GM12878 (cell line): ENCODE data around the gene SLC9C1. TPM values are rescaled to one million over a fixed set of nuclear protein-coding genes. Genes with fewer than 3 reads are reported as not detected.

Experiments
- ATAC-seq: fragments of 200-7000 bp; cut with Tn5 transposase; 3 replicates; pipeline ENCODE4 v1.9.1; 2020; ENCODE audit warnings: mild to moderate bottlenecking, moderate library complexity
- BruUV-seq: library from RNA; stranded (reverse); fragments of 400-500 nt; replicated peaks from 2 replicates; lab custom pipeline; 2021; lab: Mats Ljungman, UMichigan
- CTCF ChIA-PET: fragments of 300-600 bp; sonication (Branson Sonifier 250); formaldehyde crosslinking; extraction: SDS; loops from one replicate; lab custom pipeline; 2021; ENCODE audit warnings: inconsistent platforms; lab: Yijun Ruan, JAX
- POLR2A ChIA-PET: fragments of 350-600 bp; formaldehyde crosslinking; extraction: SDS; loops from one replicate; lab custom pipeline; 2021; ENCODE audit warnings: inconsistent platforms; lab: Charles Lee
- RAD21 ChIA-PET: fragments of 300-600 bp; sonication (Branson Sonifier 250); formaldehyde crosslinking; loops from one replicate; lab custom pipeline; 2023; ENCODE audit warnings: antibody characterized with exemption; ENCODE audit not compliant: unreplicated experiment; lab: Charles Lee
- SMC1A ChIA-PET: fragments of 300-600 bp; sonication (Branson Sonifier 250); formaldehyde crosslinking; loops from one replicate; lab custom pipeline; 2023; ENCODE audit not compliant: unreplicated experiment, uncharacterized antibody; lab: Charles Lee
- DNase-seq: peaks from one replicate; pipeline ENCODE4 v3.0.0-alpha.2; 2011; ENCODE audit warnings: low read depth, low spot score
- FAIRE-seq: peaks from 3 replicates; lab custom pipeline; 2011; peaks lifted over from hg19 to GRCh38; lab: Jason Lieb, UNC
- H2AFZ ChIP-seq: 2 replicates; pipeline ENCODE4 v1.6.0; 2011; ENCODE audit warnings: low read depth, low read length, control low read depth; ENCODE audit not compliant: control insufficient read depth
- H3K27ac ChIP-seq: 2 replicates; pipeline ENCODE4 v1.5.1; 2011; ENCODE audit warnings: control low read depth; ENCODE audit not compliant: control insufficient read depth, insufficient read depth
- H3K27me3 ChIP-seq, 2 experiments: replicated peaks in 1 of 2; 2 replicates each; pipeline versions ENCODE4 v1.6.0 to v1.6.1; 2011; ENCODE audit warnings: low read length in 1 of 2; ENCODE audit not compliant: control insufficient read depth in 2 of 2, insufficient read depth in 2 of 2
- H3K36me3 ChIP-seq, 2 experiments: 2 replicates each; pipeline ENCODE4 v1.5.1; 2011; ENCODE audit warnings: low read length in 1 of 2; ENCODE audit not compliant: control insufficient read depth in 2 of 2, insufficient read depth in 2 of 2
- H3K4me1 ChIP-seq: 2 replicates; pipeline ENCODE4 v1.6.1; 2011; ENCODE audit warnings: mild to moderate bottlenecking, low read length, moderate library complexity, mixed read lengths; ENCODE audit not compliant: control insufficient read depth, insufficient read depth
- H3K4me2 ChIP-seq: 2 replicates; pipeline ENCODE4 v1.6.0; 2011; ENCODE audit warnings: control low read depth; ENCODE audit not compliant: control insufficient read depth, insufficient read depth
- H3K4me3 ChIP-seq: fragments of 200-600 bp; sonication (generic); 2 replicates; pipeline ENCODE4 v1.5.1; 2016
- H3K79me2 ChIP-seq: 2 replicates; pipeline ENCODE4 v1.6.0; 2011; ENCODE audit warnings: low read length; ENCODE audit not compliant: control insufficient read depth, insufficient read depth
- H3K9ac ChIP-seq: 2 replicates; pipeline ENCODE4 v1.8.0; 2011; ENCODE audit warnings: low read length, control low read depth, mixed read lengths; ENCODE audit not compliant: control insufficient read depth, insufficient read depth
- H3K9me3 ChIP-seq: replicated peaks from 3 replicates; pipeline ENCODE4 v1.5.1; 2011; ENCODE audit warnings: mild to moderate bottlenecking, low read length; ENCODE audit not compliant: control insufficient read depth, insufficient read depth
- H4K20me1 ChIP-seq: 2 replicates; pipeline ENCODE4 v1.6.0; 2011; ENCODE audit not compliant: control insufficient read depth, insufficient read depth
- BCL11A ChIP-seq: IDR thresholded peaks from 2 replicates; pipeline ENCODE4 v1.6.1; 2011; ENCODE audit warnings: low read depth, low read length
- CBFB ChIP-seq: IDR thresholded peaks from 2 replicates; pipeline ENCODE4 v1.6.1; 2016; ENCODE audit warnings: antibody characterized with exemption, low read depth
- CHD2 ChIP-seq: IDR thresholded peaks from 2 replicates; pipeline ENCODE4 v1.6.1; 2011; ENCODE audit warnings: low read depth, low read length, improper control_type of control experiment, borderline replicate concordance
- EP300 ChIP-seq, 2 experiments: fragments of 150-350 bp in 1 of 2; IDR thresholded peaks; 2 replicates each; pipeline ENCODE4 v1.6.1; 2011 to 2012; ENCODE audit warnings: low read depth in 2 of 2, low read length in 2 of 2, borderline replicate concordance in 1 of 2, improper control_type of control experiment in 1 of 2, inconsistent platforms in 1 of 2; ENCODE audit not compliant: control insufficient read depth in 1 of 2
- HCFC1 ChIP-seq: fragments of 150-350 bp; IDR thresholded peaks from 2 replicates; pipeline ENCODE4 v1.6.1; 2014; ENCODE audit warnings: low read length
- HDGF ChIP-seq: fragments of 450-650 bp; IDR thresholded peaks from 2 replicates; pipeline ENCODE4 v1.6.1; 2016; ENCODE audit warnings: antibody characterized with exemption
- MYC ChIP-seq: IDR thresholded peaks from 2 replicates; pipeline ENCODE4 v1.6.1; 2011; ENCODE audit warnings: mild to moderate bottlenecking, low read length, moderate library complexity, inconsistent platforms; ENCODE audit not compliant: insufficient read depth, insufficient replicate concordance, insufficient read length, severe bottlenecking
- POLR2AphosphoS2 ChIP-seq: IDR thresholded peaks from 2 replicates; pipeline ENCODE4 v1.6.1; 2011; ENCODE audit warnings: low read depth, mild to moderate bottlenecking, low read length, improper control_type of control experiment, moderate library complexity
- POU2F2 ChIP-seq: IDR thresholded peaks from 3 replicates; pipeline ENCODE4 v1.6.1; 2011; ENCODE audit warnings: low read depth, mild to moderate bottlenecking, low read length, borderline replicate concordance
- RB1 ChIP-seq: fragments of 450-650 bp; formaldehyde crosslinking; IDR thresholded peaks from 2 replicates; pipeline ENCODE4 v1.6.1; 2017; ENCODE audit warnings: mild to moderate bottlenecking, borderline replicate concordance
- TCF12 ChIP-seq: IDR thresholded peaks from 2 replicates; pipeline ENCODE4 v1.6.1; 2011; ENCODE audit warnings: low read depth, mild to moderate bottlenecking, low read length
- ZBED1 ChIP-seq: IDR thresholded peaks from 2 replicates; pipeline ENCODE4 v1.6.1; 2016; ENCODE audit warnings: borderline replicate concordance
- ZNF622 ChIP-seq: fragments of 450-650 bp; IDR thresholded peaks from 2 replicates; pipeline ENCODE4 v1.6.1; 2017; ENCODE audit warnings: mild to moderate bottlenecking, inconsistent platforms
- WGBS: methylation state at CpG from one replicate; pipeline ENCODE4 v1.1.6; 2016; ENCODE audit warnings: low lambda C conversion rate; ENCODE audit not compliant: insufficient replicate concordance, insufficient coverage; ENCODE audit errors: missing lambda C conversion rate; 5-methylcytosine and 5-hydroxymethylcytosine counted together
- in situ Hi-C: fragments of 300-500 bp; cut with MboI; formaldehyde crosslinking; loops from 9 replicates; pipeline ENCODE4 v1.14.3; 2018; ENCODE audit warnings: mixed read lengths
- intact Hi-C: fragments of 100-400 bp; cut with micrococcal nuclease; formaldehyde crosslinking; loops from one replicate; pipeline ENCODE4 v1.14.2; 2022; ENCODE audit not compliant: unreplicated experiment
- polyA plus RNA-seq, 11 experiments: library from polyadenylated mRNA; depleted of rRNA in 4 of 11; unstranded in 6 of 11; stranded (reverse) in 5 of 11; fragments of >200 nt; fragmentation: Nextera tagmentation in 4 of 11; fragmentation: Illumina TruSeq in 1 of 11; extraction: Ambion mirVana in 4 of 11; extraction: Trizol in 1 of 11; gene quantifications; 1 replicate in 1 of 11; 2 replicates in 10 of 11; pipeline versions ENCODE4 v1.2.1 to v1.2.3, GENCODE V29; 2011 to 2016; ENCODE audit warnings: inconsistent platforms in 2 of 11, missing spikeins in 2 of 11, low read depth in 1 of 11
- total RNA-seq, 4 experiments: library from RNA; depleted of rRNA in 3 of 4; stranded (reverse); fragments of >200 nt in 3 of 4; fragmentation: Illumina TruSeq in 1 of 4; extraction: Trizol in 1 of 4; gene quantifications; 2 replicates each; pipeline versions ENCODE4 v1.2.1 to v1.2.3, GENCODE V29; 2013 to 2021
- TF ChIP-seq, protein P1 (sequence below): IDR thresholded peaks from 2 replicates; pipeline ENCODE4 v1.6.1; 2011; ENCODE audit warnings: borderline replicate concordance, low read depth, mild to moderate bottlenecking, moderate library complexity, mixed read lengths, low read length; ENCODE audit not compliant: insufficient read depth; ENCODE audit errors: extremely low read length
- TF ChIP-seq, protein P2 (sequence below): fragments of 450-650 bp; formaldehyde crosslinking; IDR thresholded peaks from 2 replicates; pipeline ENCODE4 v1.4.0; 2022; ENCODE audit warnings: mild to moderate bottlenecking, moderate library complexity
- TF ChIP-seq, protein P3 (sequence below): fragments of 450-650 bp; IDR thresholded peaks from 2 replicates; pipeline ENCODE4 v1.6.1; 2016; ENCODE audit warnings: mild to moderate bottlenecking
- TF ChIP-seq, protein P4 (sequence below): IDR thresholded peaks from 2 replicates; pipeline ENCODE4 v1.6.1; 2012; ENCODE audit warnings: low read depth, low read length, improper control_type of control experiment

Gene SLC9C1
- total and polyA plus RNA-seq, 10 of the 15 experiments (the other 5 are each of a cell fraction or from before 2014, with no cell fraction given) = not detected

DNA sequence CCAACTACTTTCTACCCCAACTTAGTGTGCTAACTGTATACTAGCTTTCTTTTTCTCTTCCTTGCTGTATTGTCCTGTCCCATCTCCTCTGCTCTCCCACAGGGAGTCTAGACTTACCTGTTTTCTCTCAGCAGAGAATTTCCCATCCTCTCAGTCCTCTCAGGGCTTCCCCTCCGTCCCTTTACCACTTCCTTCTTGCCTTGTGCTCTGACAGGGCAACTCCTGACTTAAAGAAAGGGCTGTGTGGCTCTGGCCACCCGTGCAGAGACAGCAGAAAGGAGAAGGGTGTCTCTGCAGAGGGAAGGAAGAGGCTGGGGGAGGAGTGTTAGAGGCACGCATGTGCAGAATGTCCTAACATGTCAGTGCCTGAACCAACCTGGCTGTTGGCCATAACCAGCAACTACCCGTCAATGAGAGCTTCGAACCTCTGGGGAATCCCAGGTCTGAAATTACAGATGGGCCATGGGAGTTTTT lies 161.0 kb downstream of the SLC9C1 start, which contains the start of gene GCSAM:
GCSAM (minus strand) TSS at position 274 of the 474 bp plus-strand sequence; CDS start at position 146, 128 bp downstream.
- Histone ChIP-seq H3K36me3 (peaks cover 0 to 2% of the 10 kb centered on the region in 2 experiments; a peak in 1 of 4 replicates), H3K27ac (peak within 1 kb of the TSS; percentile 99), H3K4me2 (peak within 1 kb of the TSS; percentile 64), H3K4me3 (peak within 1 kb of the TSS; percentile 78), H2AFZ (no peak within 1 kb of the TSS), H4K20me1 (no peaks in the 10 kb centered on the region), H3K9ac (peak within 1 kb of the TSS; percentile 98), H3K27me3 (no peaks in the 10 kb centered on the region), H3K79me2 (peaks cover 72% of the 10 kb centered on the region), H3K9me3 (no peaks in the 10 kb centered on the region), H3K4me1 (peaks cover 57% of the 10 kb centered on the region)
- FAIRE-seq (peak; percentile 66), DNase-seq (peak; percentile 100), ATAC-seq (peak; percentile 73)
- SMC1A ChIA-PET = interaction anchor here (0.6 to 18.5 kb wide), 15 partner anchors 7 to 463 kb away, joined by 3 to 489 read pairs (median 7); partner anchors contain the start of genes BTLA, CD200 and SLC9C1
- POLR2A ChIA-PET = interaction anchor here (0.5 to 12.8 kb wide), 11 partner anchors 9 to 381 kb away, joined by 3 to 345 read pairs (median 6); partner anchors contain the start of gene BTLA
- in situ Hi-C loops = no loop called here
- CTCF ChIA-PET = interaction anchor here (0.5 to 18.1 kb wide), 10 partner anchors 8 to 657 kb away, joined by 3 to 226 read pairs (median 4); partner anchors contain the start of gene SLC9C1
- BruUV-seq = no TSS peak
- RAD21 ChIA-PET = interaction anchor here (0.6 to 17.9 kb wide), 17 partner anchors 8 to 427 kb away, joined by 3 to 457 read pairs (median 4); partner anchors contain the start of gene BTLA
- intact Hi-C loops = loop anchor here (1.0 to 10.0 kb wide), 3 partner anchors 18 to 362 kb away; partner anchors contain the start of gene BTLA
- WGBS = 0% methylated on average over 5 of the region's 5 CpGs
- TF ChIP-seq BCL11A (peak; percentile 67), MYC (no peak), ZNF622 (no peak), CBFB (peak; percentile 78), TCF12 (peak; percentile 87), CHD2 (peak; percentile 82), ZBED1 (peak; percentile 89; the same call in 1 of the 2 replicates), HDGF (peak; percentile 76; the same call in 1 of the 2 replicates), POU2F2 (peak; percentile 82; the same call in 2 of the 3 replicates), EP300 (IDR thresholded peaks at IDR 0.05; ENCODE audit: borderline replicate concordance in 1 of 2, control insufficient read depth in 1 of 2, low read depth in 2 of 2, low read length in 2 of 2) (peak; percentile 62 to 93; a peak in 3 of 4 replicates), HCFC1 (no peak; the same call in 1 of the 2 replicates), POLR2AphosphoS2 (peak; percentile 95; the same call in 1 of the 2 replicates), RB1 (peak; percentile 15; the same call in 1 of the 2 replicates)
- TF ChIP-seq, protein P1, sequence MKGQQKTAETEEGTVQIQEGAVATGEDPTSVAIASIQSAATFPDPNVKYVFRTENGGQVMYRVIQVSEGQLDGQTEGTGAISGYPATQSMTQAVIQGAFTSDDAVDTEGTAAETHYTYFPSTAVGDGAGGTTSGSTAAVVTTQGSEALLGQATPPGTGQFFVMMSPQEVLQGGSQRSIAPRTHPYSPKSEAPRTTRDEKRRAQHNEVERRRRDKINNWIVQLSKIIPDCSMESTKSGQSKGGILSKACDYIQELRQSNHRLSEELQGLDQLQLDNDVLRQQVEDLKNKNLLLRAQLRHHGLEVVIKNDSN = no peak
- TF ChIP-seq, protein P2, sequence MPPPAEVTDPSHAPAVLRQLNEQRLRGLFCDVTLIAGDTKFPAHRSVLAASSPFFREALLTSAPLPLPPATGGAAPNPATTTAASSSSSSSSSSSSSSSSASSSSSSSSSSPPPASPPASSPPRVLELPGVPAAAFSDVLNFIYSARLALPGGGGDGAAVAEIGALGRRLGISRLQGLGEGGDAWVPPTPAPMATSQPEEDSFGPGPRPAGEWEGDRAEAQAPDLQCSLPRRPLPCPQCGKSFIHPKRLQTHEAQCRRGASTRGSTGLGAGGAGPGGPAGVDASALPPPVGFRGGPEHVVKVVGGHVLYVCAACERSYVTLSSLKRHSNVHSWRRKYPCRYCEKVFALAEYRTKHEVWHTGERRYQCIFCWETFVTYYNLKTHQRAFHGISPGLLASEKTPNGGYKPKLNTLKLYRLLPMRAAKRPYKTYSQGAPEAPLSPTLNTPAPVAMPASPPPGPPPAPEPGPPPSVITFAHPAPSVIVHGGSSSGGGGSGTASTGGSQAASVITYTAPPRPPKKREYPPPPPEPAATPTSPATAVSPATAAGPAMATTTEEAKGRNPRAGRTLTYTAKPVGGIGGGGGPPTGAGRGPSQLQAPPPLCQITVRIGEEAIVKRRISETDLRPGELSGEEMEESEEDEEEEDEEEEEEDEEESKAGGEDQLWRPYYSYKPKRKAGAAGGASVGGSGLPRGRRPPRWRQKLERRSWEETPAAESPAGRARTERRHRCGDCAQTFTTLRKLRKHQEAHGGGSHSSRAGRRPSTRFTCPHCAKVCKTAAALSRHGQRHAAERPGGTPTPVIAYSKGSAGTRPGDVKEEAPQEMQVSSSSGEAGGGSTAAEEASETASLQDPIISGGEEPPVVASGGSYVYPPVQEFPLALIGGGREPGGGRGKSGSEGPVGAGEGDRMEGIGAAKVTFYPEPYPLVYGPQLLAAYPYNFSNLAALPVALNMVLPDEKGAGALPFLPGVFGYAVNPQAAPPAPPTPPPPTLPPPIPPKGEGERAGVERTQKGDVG = no peak
- TF ChIP-seq, protein P3, sequence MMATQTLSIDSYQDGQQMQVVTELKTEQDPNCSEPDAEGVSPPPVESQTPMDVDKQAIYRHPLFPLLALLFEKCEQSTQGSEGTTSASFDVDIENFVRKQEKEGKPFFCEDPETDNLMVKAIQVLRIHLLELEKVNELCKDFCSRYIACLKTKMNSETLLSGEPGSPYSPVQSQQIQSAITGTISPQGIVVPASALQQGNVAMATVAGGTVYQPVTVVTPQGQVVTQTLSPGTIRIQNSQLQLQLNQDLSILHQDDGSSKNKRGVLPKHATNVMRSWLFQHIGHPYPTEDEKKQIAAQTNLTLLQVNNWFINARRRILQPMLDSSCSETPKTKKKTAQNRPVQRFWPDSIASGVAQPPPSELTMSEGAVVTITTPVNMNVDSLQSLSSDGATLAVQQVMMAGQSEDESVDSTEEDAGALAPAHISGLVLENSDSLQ = peak; percentile 73
- TF ChIP-seq, protein P4, sequence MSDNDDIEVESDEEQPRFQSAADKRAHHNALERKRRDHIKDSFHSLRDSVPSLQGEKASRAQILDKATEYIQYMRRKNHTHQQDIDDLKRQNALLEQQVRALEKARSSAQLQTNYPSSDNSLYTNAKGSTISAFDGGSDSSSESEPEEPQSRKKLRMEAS = peak; percentile 37; the same call in 1 of the 2 replicates
